DMS153 treated with DMSO at 0.1 percent for 48 hours (cell line): Measurements from ENCODE around the gene FAM229A.
"Not testable (repeated sequence)": the region's sequence is repeated elsewhere in the genome, so short reads cannot be mapped to it uniquely, and the experiment has no call there.

Experiments
- DNase-seq: peaks from one replicate; lab custom pipeline; 2025; ENCODE audit not compliant: unreplicated experiment; lab: John Stamatoyannopoulos, UW

Gene FAM229A

DNA sequence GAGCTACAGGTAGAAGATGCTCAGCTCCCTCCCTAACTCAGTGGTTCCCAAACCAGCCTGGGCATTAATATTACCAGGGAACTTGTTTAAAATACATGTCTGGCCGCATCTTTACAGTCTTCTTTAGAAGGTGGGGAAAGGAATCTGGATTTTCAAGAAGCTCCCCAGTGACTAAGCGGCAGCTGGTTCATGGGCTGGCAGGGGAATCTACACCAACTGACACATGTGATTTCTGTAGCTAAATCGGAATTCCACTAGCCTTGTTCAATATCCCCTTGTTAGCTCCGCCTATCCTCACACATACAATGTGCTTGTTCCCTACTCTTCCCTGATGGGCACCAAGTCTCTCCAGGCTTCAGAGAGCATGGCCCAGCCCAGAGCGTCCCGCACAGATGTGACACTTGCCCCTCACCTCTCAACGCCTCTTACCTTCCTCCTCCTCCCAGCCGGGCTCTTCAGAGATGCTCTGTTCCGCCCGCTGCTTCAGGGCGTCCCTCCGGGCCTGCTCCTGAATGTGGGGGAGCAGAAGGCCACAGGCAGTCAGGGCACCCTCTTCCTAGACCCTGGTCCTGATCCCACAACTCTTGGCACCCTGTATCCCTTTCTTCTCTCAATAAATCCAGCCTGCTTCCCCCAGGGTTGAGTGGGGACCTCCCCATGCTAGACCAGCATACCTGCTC lies 15.4 kb upstream of the FAM229A start:
- DNase-seq: no peak

DNA sequence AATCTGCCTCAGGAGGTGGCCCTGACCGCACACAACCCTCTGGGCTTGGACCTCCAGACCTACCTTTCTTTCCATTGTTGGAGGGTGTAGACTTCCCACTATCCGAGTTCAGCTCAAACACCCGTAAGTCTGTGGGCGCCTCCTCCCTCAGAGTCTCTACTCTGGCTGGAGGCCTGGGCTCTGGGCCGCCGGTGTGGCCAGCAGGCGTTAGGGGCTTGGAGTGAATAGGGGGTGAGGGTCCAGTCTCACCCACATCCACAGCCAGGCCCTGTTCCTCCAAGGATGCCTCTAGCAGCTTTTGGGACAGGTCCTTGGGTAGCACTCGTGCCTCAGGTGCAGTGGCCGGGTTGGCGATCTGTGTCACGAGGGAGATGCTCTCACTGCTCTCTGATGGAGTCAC lies 13.9 kb upstream of the FAM229A start:
- DNase-seq: no peak

DNA sequence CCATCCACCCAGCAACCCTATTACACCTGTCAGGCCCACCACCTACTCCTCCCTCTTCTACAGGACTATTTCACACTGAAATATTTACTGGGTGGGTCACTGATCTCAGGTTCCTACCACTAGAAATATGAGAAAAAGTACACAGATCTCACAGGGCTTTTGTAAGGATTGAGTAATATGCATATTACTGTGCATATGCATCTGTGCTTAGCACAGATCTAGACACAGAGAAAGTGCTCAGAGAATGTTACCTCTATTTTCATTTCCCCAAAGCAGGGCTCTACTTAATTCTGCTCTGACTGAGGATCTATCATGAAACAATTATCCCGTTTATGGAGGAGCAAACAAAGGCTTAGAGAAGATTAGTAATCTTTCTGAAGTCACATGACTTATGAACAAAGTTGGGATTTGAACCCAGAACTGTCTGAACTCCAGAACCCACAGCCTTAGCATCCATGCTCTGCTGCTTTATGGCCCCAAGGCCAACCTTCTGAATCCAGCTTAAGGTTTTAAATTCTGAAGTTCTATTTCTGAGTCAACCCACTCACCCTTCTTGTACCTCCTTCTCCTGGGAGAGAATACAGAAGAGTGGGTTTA lies 11.8 kb upstream of the FAM229A start:
- DNase-seq: no peak

DNA sequence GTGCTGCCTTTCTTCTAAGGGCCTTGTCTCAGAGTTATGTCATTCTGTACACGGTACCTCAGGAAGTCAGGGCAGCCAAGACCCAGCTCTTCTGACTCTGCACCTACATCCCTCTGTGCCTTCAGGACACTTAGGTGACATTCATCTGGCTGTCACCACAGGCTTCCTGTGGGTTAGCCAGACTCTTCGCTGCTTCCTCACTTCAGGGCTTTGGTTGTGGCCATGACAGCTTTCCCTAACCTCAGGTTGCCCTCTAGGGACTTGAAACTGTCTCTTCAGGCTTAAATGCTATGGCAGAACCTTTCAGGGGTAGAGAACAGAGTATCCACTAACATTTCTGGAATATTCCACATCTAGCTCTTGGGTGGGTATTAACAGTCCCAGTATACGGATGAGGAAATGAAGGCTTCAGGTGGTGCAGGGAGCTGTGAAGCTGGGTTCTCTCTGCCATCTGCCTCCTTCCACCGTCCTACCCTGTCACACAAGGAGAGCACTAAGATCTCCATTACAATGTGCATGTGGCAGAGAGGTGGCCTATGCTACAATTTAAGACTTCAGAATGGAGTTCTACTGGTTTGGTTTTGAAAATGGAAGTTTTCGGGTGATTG lies 10.0 kb upstream of the FAM229A start:
- no peak for DNase-seq

GRCh38 chr1:32367912-32368635 lies 5.8 kb upstream of the FAM229A start:
- DNase-seq: no peak

- no peak for DNase-seq
Observed at GRCh38 chr1:32365445-32365844, 3.2 kb upstream of the FAM229A start.

DNA sequence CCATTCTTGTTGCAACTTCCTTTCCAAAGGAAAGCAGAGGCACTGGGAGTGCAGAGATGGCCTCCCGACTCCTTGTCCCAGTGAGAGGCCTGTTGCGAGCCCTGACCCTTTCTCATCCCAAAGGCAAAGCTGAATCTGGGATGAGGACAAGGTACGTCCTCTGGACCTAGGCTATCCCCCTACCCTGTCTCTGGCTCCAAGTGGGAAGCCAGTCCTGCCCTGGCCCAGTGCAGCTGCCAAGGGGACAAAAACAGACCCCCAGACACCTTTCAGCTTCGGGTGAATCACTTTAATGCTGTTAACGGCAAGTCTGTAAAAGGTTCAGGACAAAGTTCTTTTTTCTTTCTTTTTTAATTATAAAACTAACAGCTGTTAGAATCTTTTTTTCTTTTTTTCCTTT lies 2.6 kb upstream of the FAM229A start:
- no peak for DNase-seq

DNA sequence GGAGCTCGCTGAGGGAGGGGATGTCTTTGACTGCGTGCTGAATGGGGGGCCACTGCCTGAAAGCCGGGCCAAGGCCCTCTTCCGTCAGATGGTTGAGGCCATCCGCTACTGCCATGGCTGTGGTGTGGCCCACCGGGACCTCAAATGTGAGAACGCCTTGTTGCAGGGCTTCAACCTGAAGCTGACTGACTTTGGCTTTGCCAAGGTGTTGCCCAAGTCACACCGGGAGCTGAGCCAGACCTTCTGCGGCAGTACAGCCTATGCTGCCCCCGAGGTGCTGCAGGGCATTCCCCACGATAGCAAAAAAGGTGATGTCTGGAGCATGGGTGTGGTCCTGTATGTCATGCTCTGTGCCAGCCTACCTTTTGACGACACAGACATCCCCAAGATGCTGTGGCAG lies 1.4 kb upstream of the FAM229A start:
- no peak for DNase-seq

DNA sequence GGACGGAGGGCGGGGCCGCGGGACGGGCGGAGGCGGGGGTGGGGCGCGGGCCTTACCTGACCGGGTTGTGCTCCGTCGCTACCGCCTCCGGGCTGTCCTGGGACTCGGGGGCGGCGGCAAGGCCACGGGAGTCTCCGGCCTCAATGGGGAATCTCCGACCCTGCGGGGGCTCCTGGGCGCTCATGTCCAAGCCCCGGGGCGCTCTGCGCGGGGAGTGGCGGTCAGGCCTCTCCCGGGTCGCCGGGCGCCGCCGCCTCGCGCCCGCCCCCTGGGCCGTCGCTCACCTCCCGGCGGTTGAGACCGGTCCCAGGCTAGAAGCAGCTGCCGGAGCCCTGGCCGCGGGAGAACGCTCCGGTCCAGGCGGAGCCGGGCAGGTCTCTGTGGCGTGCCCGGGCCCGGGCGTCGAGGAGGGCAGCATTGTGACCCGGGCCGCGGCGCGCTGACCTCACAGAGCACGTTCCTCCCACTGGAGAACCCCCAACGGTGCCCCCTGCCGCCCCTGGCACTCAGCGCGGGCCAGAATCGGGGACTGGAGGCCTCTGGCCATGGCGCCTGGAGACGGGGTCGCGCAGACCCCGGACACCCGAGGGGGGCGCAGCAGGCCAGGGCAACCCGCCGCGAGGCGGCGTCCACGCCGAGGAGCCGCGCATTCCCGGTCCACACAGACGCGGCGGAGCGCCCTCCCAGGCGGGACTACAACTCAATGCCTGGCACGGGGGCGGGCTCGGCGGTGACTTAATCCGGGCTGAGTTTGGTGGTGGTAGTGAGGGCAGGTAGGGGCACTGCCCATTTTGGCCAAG lies 411 bp downstream of the FAM229A start:
- no peak for DNase-seq

DNA sequence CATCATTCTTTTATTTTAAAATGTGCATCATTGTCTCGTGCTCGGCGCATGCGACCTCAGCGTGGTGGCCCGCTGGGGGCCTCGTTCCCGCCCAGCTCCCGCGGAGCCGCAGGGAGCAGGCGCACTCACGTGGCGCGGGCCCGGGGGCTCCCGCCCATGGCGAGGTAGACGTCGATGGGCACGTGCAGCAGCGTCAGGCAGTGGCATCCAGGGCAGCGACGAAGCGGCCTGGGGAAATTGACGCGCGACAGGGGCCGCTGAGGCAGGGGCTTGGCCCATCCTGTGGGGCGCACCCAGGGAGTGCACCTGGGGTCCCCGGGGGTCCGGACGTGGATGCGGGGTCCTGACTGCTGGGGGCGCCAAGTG lies 994 bp downstream of the FAM229A start:
- DNase-seq: no peak

DNA sequence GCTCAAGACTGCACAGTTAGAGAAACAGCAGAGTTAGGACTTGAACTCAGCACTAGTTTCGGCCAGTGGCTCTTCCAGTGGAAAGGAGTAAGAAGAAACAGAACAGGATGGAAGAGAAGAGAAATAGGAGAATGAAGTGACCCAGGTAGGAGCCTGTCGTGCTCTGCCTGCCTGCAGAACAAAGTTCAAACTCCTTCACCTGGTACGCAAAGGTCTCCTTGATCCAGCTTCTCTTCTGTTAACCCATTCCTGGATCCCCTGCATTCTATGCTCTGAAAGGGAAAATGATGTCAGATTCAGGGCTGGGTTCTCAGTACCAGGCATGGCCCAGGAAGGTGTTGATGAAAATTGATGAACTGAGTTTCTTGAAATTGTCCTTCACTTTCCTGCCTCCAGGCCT lies 3.9 kb downstream of the FAM229A start:
- no peak for DNase-seq

DNA sequence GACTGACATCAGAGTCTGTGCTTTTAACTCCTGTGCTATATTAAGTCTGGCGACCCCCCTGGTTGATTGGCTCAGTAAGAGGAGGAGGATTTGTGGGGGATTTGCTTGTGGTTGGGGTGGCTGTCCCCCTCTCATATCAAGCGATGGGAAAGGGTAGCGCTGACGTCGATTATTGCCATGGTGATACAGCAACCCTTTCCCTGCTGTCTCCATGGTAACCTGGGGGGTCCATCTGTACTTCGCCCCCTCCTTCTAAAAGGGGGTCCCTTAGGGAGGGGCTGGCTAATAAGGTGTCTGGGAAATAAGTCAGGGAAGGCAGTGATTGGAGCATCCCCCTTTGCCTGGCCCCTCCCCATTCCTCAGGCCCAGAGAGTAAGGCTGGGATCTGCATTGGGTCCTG lies 4.7 kb downstream of the FAM229A start:
- DNase-seq: no peak

GRCh38 chr1:32356478-32356877 lies 5.8 kb downstream of the FAM229A start:
- no peak for DNase-seq

DNA sequence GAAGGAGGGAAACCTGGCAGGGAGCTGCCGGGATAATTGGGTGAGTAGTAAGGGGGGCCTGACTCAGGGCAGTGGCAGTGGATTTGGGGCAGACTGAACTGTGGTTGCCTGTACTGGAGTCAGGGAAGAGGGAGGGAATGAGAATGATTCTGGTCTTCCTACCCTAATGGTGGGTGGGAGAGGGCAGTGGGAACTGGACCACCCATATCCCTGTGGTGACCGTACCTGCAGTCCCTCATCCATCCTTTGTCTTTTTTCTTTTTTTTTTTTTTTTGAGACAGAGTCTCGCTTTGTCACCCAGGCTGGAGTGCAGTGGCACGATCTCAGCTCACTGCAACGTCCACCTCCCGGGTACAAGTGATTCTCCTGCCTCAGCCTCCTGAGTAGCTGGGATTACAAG lies 6.5 kb downstream of the FAM229A start:
- DNase-seq: not testable (repeated sequence)

- DNase-seq: no peak
Observed at GRCh38 chr1:32353886-32354570, 8.3 kb downstream of the FAM229A start.

DNA sequence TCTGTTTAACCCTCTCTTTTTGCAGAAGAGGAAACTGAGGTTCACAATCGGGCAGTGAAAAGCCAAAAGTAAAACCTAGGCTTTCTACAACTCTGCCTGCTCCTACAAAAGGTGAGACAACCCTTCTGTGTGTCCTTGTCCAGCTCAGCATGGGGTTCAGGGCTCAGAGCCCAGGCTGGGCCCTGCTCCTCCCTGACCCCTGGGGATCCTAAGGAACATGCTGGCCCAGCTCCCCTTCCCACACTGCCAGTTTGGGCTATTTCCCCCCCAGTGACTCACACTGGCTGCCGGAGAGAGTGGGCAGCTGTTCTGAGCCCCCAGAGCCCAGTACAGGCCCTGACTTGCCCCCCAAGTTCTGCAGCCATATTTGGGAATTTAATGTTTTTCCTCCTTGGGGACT lies 8.9 kb downstream of the FAM229A start:
- no peak for DNase-seq

DNA sequence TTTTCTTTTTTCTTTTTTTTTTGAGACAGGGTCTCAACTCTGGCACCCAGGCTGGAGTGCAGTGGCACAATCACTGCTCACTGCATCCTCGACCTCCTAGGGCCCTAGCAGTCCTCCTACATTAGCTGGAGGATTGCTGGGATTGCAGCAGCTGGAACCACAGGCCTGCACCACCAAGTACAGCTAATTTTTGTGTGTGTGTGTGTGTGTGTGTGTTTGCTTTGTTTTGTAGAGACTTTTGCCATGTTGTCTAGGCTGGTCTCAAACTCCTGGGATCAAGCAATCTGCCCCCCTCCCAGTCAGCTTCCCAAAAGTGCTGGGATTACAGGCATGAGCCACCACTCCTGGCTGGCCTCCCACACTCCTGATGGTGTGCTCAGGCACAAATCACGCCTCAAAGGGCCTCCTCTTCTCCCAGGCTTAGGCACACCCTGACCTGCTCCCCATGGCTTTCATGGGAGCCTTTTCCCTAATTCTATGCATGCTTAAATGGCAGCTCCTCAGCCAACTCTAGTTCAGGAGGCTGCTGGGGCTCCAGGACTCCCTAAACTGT lies 9.4 kb downstream of the FAM229A start:
- no peak for DNase-seq

DNA sequence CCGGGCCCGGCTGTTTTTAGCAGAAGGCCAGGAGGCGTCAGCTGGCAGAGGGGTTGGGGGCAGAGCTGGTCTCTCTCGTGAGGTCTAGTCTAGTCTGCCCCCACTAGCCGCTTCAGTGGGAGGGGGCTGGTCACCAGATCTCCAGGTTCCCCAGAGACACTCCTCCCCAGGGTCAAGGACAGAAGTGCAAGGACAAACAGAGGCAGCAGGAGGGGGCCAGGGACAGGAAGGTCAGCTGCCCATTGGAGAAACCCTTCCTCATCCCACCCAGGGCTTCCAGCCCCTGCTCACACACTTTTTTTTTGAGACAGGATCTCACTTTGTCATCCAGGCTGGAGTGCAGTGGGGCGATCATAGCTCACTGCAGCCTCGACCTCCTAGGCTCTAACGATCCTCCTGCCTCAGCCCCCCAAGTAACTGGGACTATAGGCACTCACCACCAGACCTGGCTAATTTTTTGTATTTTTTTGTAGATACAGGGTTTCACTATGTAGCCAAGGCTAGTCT lies 10.0 kb downstream of the FAM229A start:
- no peak for DNase-seq

DNA sequence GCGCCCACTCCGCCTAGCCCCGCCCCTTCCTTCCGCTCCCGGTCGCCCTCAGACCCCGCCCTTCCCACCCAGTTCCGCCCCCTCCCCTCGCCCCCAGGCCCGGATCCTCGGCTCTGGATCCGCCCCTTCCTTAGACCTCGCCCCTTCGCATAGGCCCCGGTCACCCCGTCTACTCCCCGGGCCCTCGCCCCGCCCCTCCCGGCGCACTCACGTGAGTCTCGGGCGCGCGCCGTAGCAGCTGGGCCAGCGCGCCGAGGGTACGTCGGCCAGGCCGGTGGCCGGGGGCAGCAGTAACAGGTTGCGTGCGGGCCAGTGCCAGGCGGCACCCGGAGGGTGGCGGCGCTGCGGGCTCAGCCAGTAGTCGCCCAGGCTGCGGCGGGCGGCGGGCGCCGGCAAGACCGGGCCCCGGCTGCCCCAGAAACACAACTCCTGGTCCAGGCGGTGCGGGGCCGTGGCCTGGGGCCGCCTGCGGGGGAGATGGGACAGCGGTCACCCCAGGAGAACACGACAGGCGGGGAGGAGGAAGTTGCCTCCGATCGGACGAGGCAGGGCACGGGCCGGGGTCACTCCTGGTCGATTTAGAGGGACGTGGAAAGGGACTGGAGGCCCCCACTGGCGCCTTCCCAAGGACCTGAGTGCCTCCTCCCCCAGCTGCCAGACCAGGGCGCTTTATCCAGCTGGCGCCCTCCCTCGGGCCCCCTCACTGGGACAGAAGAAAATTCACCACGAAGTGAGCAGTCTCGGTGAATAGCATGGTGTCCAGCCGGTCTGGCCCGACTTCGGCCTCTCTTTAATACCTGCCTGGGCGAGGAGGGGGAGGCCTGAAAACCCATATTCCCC lies 10.7 kb downstream of the FAM229A start:
- peak; percentile 99 for DNase-seq
